Astrocyte (in vitro differentiated cells and primary cell): Measurements from ENCODE around the gene CNOT10. TPM values are rescaled to one million over a fixed set of nuclear protein-coding genes. Genes with fewer than 3 reads are reported as not detected.
A peak's percentile ranks its signal among the peaks of the same experiment; 100 is the strongest.
"Not testable (repeated sequence)": the region's sequence is repeated elsewhere in the genome, so short reads cannot be mapped to it uniquely, and the experiment has no call there.

ENCODE experiments used
- DNase-seq: peaks from one replicate; pipeline ENCODE4 v3.0.0-alpha.2; 2010; ENCODE audit warnings: low read depth
- FAIRE-seq: peaks from 2 replicates; lab custom pipeline; 2011; peaks lifted over from hg19 to GRCh38; lab: Jason Lieb, UNC
- H2AFZ ChIP-seq: 2 replicates; pipeline ENCODE4 v1.6.0; 2012; ENCODE audit warnings: low read depth, low read length, inconsistent platforms
- H3K27ac ChIP-seq: 2 replicates; pipeline ENCODE4 v1.5.1; 2011; ENCODE audit warnings: low read depth, low read length, inconsistent platforms
- H3K27me3 ChIP-seq: 2 replicates; pipeline ENCODE4 v1.6.0; 2011; ENCODE audit warnings: low read length, inconsistent platforms; ENCODE audit not compliant: insufficient read depth
- H3K36me3 ChIP-seq: 2 replicates; pipeline ENCODE4 v1.5.1; 2011; ENCODE audit warnings: low read length, inconsistent platforms; ENCODE audit not compliant: insufficient read depth
- H3K4me1 ChIP-seq: 2 replicates; pipeline ENCODE4 v1.5.1; 2011; ENCODE audit warnings: low read length, inconsistent platforms; ENCODE audit not compliant: insufficient read depth
- H3K4me2 ChIP-seq: 2 replicates; pipeline ENCODE4 v1.6.0; 2012; ENCODE audit warnings: low read length, inconsistent platforms
- H3K4me3 ChIP-seq: 2 replicates; pipeline ENCODE4 v1.5.1; 2011; ENCODE audit warnings: low read depth, mild to moderate bottlenecking, low read length, inconsistent platforms; ENCODE audit not compliant: insufficient read depth
- H3K79me2 ChIP-seq: 2 replicates; pipeline ENCODE4 v1.6.0; 2012; ENCODE audit warnings: mild to moderate bottlenecking, low read length, inconsistent platforms; ENCODE audit not compliant: insufficient read depth
- H3K9ac ChIP-seq: 2 replicates; pipeline ENCODE4 v1.6.0; 2012; ENCODE audit warnings: mild to moderate bottlenecking, low read length, inconsistent platforms
- H3K9me3 ChIP-seq: 2 replicates; pipeline ENCODE4 v1.5.1; 2012; ENCODE audit warnings: low read depth, mild to moderate bottlenecking, low read length, inconsistent platforms; ENCODE audit not compliant: insufficient read depth
- H4K20me1 ChIP-seq: 2 replicates; pipeline ENCODE4 v1.6.0; 2012; ENCODE audit warnings: low read length, inconsistent platforms; ENCODE audit not compliant: insufficient read depth
- H3K27ac Mint-ChIP-seq: one replicate; pipeline ENCODE4 v1.8.0; 2021; ENCODE audit warnings: mild to moderate bottlenecking, mixed read lengths; ENCODE audit not compliant: unreplicated experiment
- H3K27me3 Mint-ChIP-seq: one replicate; pipeline ENCODE4 v1.8.0; 2021; ENCODE audit warnings: low read depth, mixed read lengths; ENCODE audit not compliant: unreplicated experiment
- H3K36me3 Mint-ChIP-seq: one replicate; pipeline ENCODE4 v1.8.0; 2021; ENCODE audit warnings: low read depth, mixed read lengths; ENCODE audit not compliant: unreplicated experiment
- H3K4me1 Mint-ChIP-seq: one replicate; pipeline ENCODE4 v1.8.0; 2021; ENCODE audit warnings: low read depth, mixed read lengths; ENCODE audit not compliant: unreplicated experiment
- H3K4me3 Mint-ChIP-seq: one replicate; pipeline ENCODE4 v1.8.0; 2021; ENCODE audit warnings: mild to moderate bottlenecking, moderate library complexity, mixed read lengths; ENCODE audit not compliant: unreplicated experiment
- H3K9me3 Mint-ChIP-seq: one replicate; pipeline ENCODE4 v1.8.0; 2021; ENCODE audit warnings: mild to moderate bottlenecking, mixed read lengths; ENCODE audit not compliant: unreplicated experiment
- CTCF ChIP-seq: IDR thresholded peaks from 2 replicates; pipeline ENCODE4 v1.5.1; 2011; ENCODE audit warnings: low read depth, mild to moderate bottlenecking, inconsistent platforms, low read length, moderate library complexity; ENCODE audit not compliant: insufficient read depth
- EZH2 ChIP-seq: IDR thresholded peaks from 2 replicates; pipeline ENCODE4 v1.6.1; 2012; ENCODE audit warnings: mild to moderate bottlenecking, low read length, inconsistent platforms; ENCODE audit not compliant: insufficient read depth
- total RNA-seq: library from RNA; stranded (reverse); gene quantifications from 2 replicates; pipeline ENCODE4 v1.2.1, GENCODE V29; 2021

CNOT10 gene
- total RNA-seq, 1 donor from 2014 or later, result 26.2 TPM

DNA sequence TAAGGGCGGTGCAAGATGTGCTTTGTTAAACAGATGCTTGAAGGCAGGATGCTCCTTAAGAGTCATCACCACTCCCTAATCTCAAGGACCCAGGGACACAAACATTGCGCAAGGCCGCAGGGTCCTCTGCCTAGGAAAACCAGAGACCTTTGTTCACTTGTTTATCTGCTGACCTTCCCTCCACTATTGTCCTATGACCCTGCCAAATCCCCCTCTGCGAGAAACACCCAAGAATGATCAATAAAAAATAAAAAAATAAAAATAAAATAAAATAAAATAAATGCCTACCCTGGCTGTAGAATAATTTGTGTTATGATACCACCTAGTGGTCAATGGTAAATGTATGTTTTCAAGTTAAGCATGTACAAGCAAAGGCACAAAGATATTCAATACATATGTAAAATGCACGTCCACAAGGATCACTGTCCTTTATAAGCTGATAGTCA lies 20.3 kb upstream of the CNOT10 start:
- not testable (repeated sequence) for H3K36me3 Mint-ChIP-seq, H3K4me1 Mint-ChIP-seq, H3K4me1 ChIP-seq, H3K27ac ChIP-seq, FAIRE-seq, H3K27ac Mint-ChIP-seq, H2AFZ ChIP-seq, H3K4me2 ChIP-seq, H3K9ac ChIP-seq, H3K9me3 ChIP-seq, H3K36me3 ChIP-seq, H3K4me3 Mint-ChIP-seq, H3K27me3 Mint-ChIP-seq, H3K4me3 ChIP-seq, H3K79me2 ChIP-seq, H4K20me1 ChIP-seq, H3K9me3 Mint-ChIP-seq
- peak; percentile 7 for DNase-seq
- peak; percentile 31 for TF ChIP-seq CTCF
- peaks cover 11% of the 10 kb centered on the region for H3K27me3 ChIP-seq

GRCh38 chr3:32667072-32667582 lies 17.9 kb upstream of the CNOT10 start:
- no peaks in the 10 kb centered on the region for H3K36me3 Mint-ChIP-seq
- Histone ChIP-seq H3K4me1 (no peaks in the 10 kb centered on the region), H2AFZ (no peak overlapping the region), H3K9ac (no peak overlapping the region), H3K79me2 (no peaks in the 10 kb centered on the region), H3K27ac (no peak overlapping the region), H3K36me3 (no peaks in the 10 kb centered on the region), H3K9me3 (no peaks in the 10 kb centered on the region), H3K27me3 (peaks cover 17% of the 10 kb centered on the region), H3K4me2 (no peak overlapping the region), H4K20me1 (no peaks in the 10 kb centered on the region), H3K4me3 (no peak overlapping the region)
- H3K9me3 Mint-ChIP-seq, result no peaks in the 10 kb centered on the region
- H3K4me1 Mint-ChIP-seq, result no peaks in the 10 kb centered on the region
- no peak for TF ChIP-seq EZH2
- no peak for TF ChIP-seq CTCF
- H3K27ac Mint-ChIP-seq, result no peak overlapping the region
- H3K4me3 Mint-ChIP-seq, result no peak overlapping the region
- FAIRE-seq (no peak), DNase-seq (no peak)
- peaks cover 5% of the 10 kb centered on the region for H3K27me3 Mint-ChIP-seq

DNA sequence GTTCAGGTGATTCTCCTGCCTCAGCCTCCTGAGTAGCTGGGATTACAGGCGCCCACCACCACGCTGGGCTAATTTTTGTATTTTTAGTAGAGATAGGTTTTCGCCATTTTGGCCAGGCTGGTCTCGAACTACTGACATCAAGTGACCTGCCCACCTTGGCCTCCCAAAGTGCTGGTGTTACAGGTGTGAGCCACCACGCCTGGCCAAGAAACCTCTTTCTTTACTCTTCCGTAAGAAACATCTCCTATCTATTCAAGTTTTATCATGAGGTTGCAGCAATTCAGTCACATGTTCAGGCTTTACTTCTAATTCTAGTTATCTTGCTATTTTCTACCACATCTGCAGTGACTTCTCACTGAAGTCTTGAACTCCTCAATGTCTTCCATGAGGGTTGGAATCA lies 15.8 kb upstream of the CNOT10 start:
- H3K4me3 ChIP-seq, H3K79me2 ChIP-seq, DNase-seq, H3K27ac Mint-ChIP-seq, H3K4me2 ChIP-seq, H2AFZ ChIP-seq, H3K4me1 Mint-ChIP-seq, H3K36me3 ChIP-seq, H3K9me3 Mint-ChIP-seq, H3K36me3 Mint-ChIP-seq, H4K20me1 ChIP-seq, FAIRE-seq, H3K4me3 Mint-ChIP-seq, H3K27ac ChIP-seq, H3K9me3 ChIP-seq, H3K27me3 Mint-ChIP-seq, H3K4me1 ChIP-seq, H3K9ac ChIP-seq: not testable (repeated sequence)
- peaks cover 17% of the 10 kb centered on the region for H3K27me3 ChIP-seq

- not testable (repeated sequence) for H3K27ac Mint-ChIP-seq, H3K79me2 ChIP-seq, H4K20me1 ChIP-seq, DNase-seq, FAIRE-seq, H3K9ac ChIP-seq, H3K27ac ChIP-seq, H3K4me2 ChIP-seq, H3K4me3 Mint-ChIP-seq, H3K36me3 Mint-ChIP-seq, H3K27me3 Mint-ChIP-seq, H3K9me3 ChIP-seq, H3K4me1 Mint-ChIP-seq, H3K4me3 ChIP-seq, H3K9me3 Mint-ChIP-seq, H3K4me1 ChIP-seq, H2AFZ ChIP-seq, H3K36me3 ChIP-seq
- peaks cover 10% of the 10 kb centered on the region for H3K27me3 ChIP-seq
Observed at GRCh38 chr3:32673730-32674129, 11.3 kb upstream of the CNOT10 start.
